Measurements from ENCODE around the gene ZCRB1.

Gene ZCRB1

DNA sequence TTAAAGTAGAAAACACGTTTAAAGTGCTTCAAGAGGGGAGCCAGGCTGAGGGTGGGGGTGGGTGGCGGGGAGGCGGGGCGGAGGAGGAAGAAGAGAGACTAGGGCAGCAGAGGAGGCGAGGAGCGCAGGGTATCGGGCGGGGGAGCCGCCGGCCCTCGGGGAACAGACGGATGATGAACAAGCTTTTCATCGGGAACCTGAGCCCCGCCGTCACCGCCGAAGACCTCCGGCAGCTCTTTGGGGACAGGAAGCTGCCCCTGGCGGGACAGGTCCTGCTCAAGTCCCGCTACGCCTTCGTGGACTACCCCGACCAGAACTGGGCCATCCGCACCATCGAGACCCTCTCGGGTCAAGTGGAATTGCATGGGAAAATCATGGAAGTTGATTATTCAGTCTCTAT, 39.2 kb downstream of the ZCRB1 start:
- Histone ChIP-seq H3K36me3 (ENCODE audit: control insufficient read depth, insufficient read depth, low read length) (no peaks in the 10 kb centered on the region), H3K9ac (ENCODE audit: low read length) (no peak overlapping the region), H3K4me1 (ENCODE audit: control insufficient read depth, insufficient read depth, low read length) (peaks cover under 1% of the 10 kb centered on the region), H3K9me3 (ENCODE audit: control insufficient read depth, low read length) (no peaks in the 10 kb centered on the region), H3K4me3 (ENCODE audit: low read length) (no peak overlapping the region), H3K27me3 (ENCODE audit: control insufficient read depth, insufficient read depth, low read length) (peaks cover 3% of the 10 kb centered on the region)

DNA sequence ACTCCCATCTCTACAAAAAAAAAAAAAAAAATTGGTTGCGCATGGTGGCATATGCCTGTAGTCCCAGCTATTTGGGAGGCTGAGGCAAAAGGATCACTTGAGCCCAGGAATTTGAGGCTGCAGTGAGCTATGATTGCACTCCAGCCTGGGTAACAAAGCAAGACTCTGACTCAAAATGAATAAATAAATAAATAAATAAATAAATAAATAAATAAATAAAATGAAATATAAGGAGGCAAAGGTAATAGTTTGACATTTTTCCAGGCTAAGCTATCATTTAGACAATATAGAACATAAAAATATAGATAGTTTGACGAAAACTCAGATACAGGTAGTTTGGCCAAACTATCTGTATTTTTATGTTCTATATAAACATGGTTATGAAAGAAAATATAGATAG, 40.5 kb downstream of the ZCRB1 start:
- peaks cover 3% of the 10 kb centered on the region for H3K27me3 ChIP-seq (ENCODE audit: control insufficient read depth, insufficient read depth, low read length)
- H3K9ac ChIP-seq (ENCODE audit: low read length): no peak overlapping the region
- H3K36me3 ChIP-seq (ENCODE audit: control insufficient read depth, insufficient read depth, low read length): no peaks in the 10 kb centered on the region
- no peak overlapping the region for H3K4me3 ChIP-seq (ENCODE audit: low read length)
- no peaks in the 10 kb centered on the region for H3K9me3 ChIP-seq (ENCODE audit: control insufficient read depth, low read length)
- H3K4me1 ChIP-seq (ENCODE audit: control insufficient read depth, insufficient read depth, low read length): peaks cover 4% of the 10 kb centered on the region

DNA sequence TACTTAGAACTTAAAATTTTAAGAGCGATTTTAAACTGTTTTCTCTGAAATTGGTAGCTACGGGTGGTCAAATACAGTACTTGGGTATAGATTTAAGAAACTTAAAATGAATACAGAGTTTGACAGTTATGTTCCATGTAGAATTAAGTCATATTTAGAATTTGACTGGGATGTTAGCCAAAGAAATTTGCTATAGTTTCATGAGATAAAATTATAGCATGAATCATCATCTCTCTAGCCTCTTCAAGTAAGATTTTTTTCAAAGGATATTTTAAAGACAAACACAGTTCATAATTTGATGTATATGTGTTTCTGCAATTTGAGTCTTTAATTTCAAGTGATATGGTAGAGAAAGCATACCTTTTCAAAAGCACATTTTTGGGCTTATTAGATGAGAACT, 41.0 kb downstream of the ZCRB1 start:
- H3K9me3 ChIP-seq (ENCODE audit: control insufficient read depth, low read length): no peaks in the 10 kb centered on the region
- H3K4me3 ChIP-seq (ENCODE audit: low read length): no peak overlapping the region
- H3K27me3 ChIP-seq (ENCODE audit: control insufficient read depth, insufficient read depth, low read length): peaks cover 3% of the 10 kb centered on the region
- H3K9ac ChIP-seq (ENCODE audit: low read length): no peak overlapping the region
- H3K36me3 ChIP-seq (ENCODE audit: control insufficient read depth, insufficient read depth, low read length): no peaks in the 10 kb centered on the region
- peaks cover 4% of the 10 kb centered on the region for H3K4me1 ChIP-seq (ENCODE audit: control insufficient read depth, insufficient read depth, low read length)

DNA sequence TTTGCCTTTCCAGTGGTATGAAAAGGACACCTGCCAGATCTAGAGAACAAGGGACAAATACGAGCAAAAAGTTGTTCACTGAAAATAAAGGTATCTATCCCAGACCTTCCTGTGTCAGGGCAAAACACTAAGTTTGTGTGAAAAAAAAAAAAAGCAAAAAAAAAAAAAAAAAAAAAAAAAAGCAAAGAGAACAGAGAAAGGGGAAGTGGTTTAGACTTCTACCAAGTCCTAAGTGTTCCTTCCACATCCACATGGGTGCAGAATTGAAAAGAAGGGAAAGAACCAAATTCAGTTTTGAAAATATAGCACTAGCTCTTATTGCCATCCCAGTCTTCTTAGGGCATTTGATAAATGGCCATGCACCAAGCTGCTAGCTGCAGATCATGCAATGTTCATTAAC, 41.7 kb downstream of the ZCRB1 start:
- Histone ChIP-seq H3K36me3 (ENCODE audit: control insufficient read depth, insufficient read depth, low read length) (no peaks in the 10 kb centered on the region), H3K27me3 (ENCODE audit: control insufficient read depth, insufficient read depth, low read length) (peaks cover 3% of the 10 kb centered on the region), H3K9me3 (ENCODE audit: control insufficient read depth, low read length) (no peaks in the 10 kb centered on the region), H3K9ac (ENCODE audit: low read length) (no peak overlapping the region), H3K4me1 (ENCODE audit: control insufficient read depth, insufficient read depth, low read length) (peaks cover 4% of the 10 kb centered on the region), H3K4me3 (ENCODE audit: low read length) (no peak overlapping the region)

DNA sequence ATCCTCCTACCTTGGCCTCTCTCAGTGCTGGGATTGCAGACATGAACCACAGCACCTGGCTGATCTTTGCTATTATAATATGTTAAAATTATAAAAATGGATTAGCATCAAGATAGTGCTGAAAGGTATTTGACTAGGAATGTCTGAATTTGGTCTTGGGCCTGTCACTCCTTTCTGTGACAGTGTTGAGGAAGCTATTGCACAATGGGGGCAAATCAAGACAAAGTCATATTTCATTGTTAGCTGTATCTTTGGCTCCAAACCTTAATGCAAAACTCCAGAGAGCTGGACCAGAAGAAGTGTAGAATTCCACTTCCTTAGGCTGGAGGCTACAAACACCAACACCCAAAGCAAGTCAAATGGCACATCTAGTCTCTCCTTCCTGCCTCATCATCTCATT, 42.2 kb downstream of the ZCRB1 start:
- H3K4me1 ChIP-seq (ENCODE audit: control insufficient read depth, insufficient read depth, low read length): peaks cover 4% of the 10 kb centered on the region
- no peaks in the 10 kb centered on the region for H3K9me3 ChIP-seq (ENCODE audit: control insufficient read depth, low read length)
- no peak overlapping the region for H3K9ac ChIP-seq (ENCODE audit: low read length)
- H3K4me3 ChIP-seq (ENCODE audit: low read length): no peak overlapping the region
- no peaks in the 10 kb centered on the region for H3K36me3 ChIP-seq (ENCODE audit: control insufficient read depth, insufficient read depth, low read length)
- peaks cover 3% of the 10 kb centered on the region for H3K27me3 ChIP-seq (ENCODE audit: control insufficient read depth, insufficient read depth, low read length)

DNA sequence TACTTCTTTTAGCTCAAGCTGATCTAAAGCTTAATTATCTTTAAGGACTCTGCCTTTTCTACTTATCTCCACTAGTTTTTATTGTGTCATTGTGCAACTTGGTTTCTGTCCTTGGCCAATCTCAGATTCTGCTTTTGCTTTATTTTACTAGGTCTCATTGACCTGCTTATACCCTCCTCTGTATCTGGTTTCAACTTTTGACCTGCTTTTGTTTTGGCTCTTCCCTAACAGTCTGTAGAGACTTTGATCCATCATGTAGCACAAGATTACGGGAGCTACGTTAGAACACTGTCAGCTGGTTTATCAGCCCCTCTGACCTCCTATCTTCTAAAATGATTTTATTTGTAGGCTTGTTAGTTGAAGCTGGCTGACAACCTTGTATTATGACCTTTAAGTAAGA, 43.6 kb downstream of the ZCRB1 start:
- Histone ChIP-seq H3K27me3 (ENCODE audit: control insufficient read depth, insufficient read depth, low read length) (peaks cover 3% of the 10 kb centered on the region), H3K4me3 (ENCODE audit: low read length) (no peak overlapping the region), H3K36me3 (ENCODE audit: control insufficient read depth, insufficient read depth, low read length) (no peaks in the 10 kb centered on the region), H3K4me1 (ENCODE audit: control insufficient read depth, insufficient read depth, low read length) (peaks cover 4% of the 10 kb centered on the region), H3K9me3 (ENCODE audit: control insufficient read depth, low read length) (no peaks in the 10 kb centered on the region), H3K9ac (ENCODE audit: low read length) (no peak overlapping the region)

DNA sequence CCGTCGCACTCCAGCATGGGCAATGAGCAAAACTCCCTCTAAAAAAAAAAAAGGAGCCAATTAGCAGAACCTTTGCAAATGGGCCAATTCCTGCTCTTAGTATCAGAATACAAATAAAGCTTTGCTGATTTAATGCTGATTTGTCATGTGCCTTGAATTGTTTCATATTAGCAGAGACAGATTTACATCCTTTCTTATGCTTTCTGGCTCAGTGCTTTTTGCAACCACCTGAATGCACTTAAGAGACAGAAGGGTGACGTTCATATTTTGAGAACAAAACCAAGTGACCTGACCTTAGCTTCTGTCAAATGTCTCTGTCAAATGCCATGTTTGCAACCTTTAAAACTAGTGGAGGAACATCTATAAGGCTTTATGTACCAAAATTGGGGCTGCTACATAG, 44.0 kb downstream of the ZCRB1 start:
- H3K36me3 ChIP-seq (ENCODE audit: control insufficient read depth, insufficient read depth, low read length): no peaks in the 10 kb centered on the region
- H3K27me3 ChIP-seq (ENCODE audit: control insufficient read depth, insufficient read depth, low read length): peaks cover 3% of the 10 kb centered on the region
- no peaks in the 10 kb centered on the region for H3K9me3 ChIP-seq (ENCODE audit: control insufficient read depth, low read length)
- H3K9ac ChIP-seq (ENCODE audit: low read length): no peak overlapping the region
- no peak overlapping the region for H3K4me3 ChIP-seq (ENCODE audit: low read length)
- H3K4me1 ChIP-seq (ENCODE audit: control insufficient read depth, insufficient read depth, low read length): peaks cover 4% of the 10 kb centered on the region

DNA sequence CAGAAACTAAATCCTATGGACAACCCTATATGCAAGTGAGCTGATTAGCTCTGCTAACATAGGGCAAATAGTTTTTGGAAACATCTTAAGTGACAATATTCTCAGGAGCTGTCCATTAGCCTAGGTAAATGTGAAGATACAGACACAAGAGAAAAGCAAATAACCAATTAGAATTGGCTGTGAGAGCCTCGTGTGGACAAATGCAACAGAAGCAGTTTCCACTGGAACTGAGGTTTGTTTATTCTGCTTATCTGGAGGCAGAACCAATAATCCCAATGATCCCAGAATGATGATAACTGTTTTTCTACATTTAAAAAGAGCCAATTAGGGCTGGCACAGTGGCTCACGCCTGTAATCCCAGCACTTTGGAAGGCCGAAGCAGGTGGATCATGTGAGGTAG, 44.6 kb downstream of the ZCRB1 start:
- H3K27me3 ChIP-seq (ENCODE audit: control insufficient read depth, insufficient read depth, low read length): peaks cover 3% of the 10 kb centered on the region
- peaks cover 4% of the 10 kb centered on the region for H3K4me1 ChIP-seq (ENCODE audit: control insufficient read depth, insufficient read depth, low read length)
- no peak overlapping the region for H3K9ac ChIP-seq (ENCODE audit: low read length)
- H3K9me3 ChIP-seq (ENCODE audit: control insufficient read depth, low read length): no peaks in the 10 kb centered on the region
- H3K4me3 ChIP-seq (ENCODE audit: low read length): no peak overlapping the region
- no peaks in the 10 kb centered on the region for H3K36me3 ChIP-seq (ENCODE audit: control insufficient read depth, insufficient read depth, low read length)

DNA sequence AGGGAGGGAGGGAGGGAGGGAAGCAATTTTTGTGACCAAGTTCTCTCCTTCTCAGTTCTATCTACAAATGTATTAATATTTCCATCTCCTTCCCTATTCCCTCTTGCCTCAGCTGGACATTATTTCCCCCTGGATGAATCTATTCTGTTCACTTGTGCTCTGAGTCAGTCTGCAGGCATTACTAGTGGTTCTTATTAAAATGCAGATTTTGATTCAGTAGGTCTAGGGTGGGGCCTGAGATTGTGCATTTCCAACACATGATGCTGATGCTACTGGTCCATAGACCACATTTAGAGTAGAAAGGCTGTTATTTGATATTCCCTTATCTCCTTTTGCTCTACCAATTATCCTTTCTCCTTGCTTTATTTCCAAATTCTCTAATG, 47.8 kb downstream of the ZCRB1 start:
- Histone ChIP-seq H3K4me3 (ENCODE audit: low read length) (no peak overlapping the region), H3K27me3 (ENCODE audit: control insufficient read depth, insufficient read depth, low read length) (peaks cover 1% of the 10 kb centered on the region), H3K9ac (ENCODE audit: low read length) (no peak overlapping the region), H3K36me3 (ENCODE audit: control insufficient read depth, insufficient read depth, low read length) (no peaks in the 10 kb centered on the region), H3K9me3 (ENCODE audit: control insufficient read depth, low read length) (no peaks in the 10 kb centered on the region), H3K4me1 (ENCODE audit: control insufficient read depth, insufficient read depth, low read length) (peaks cover 4% of the 10 kb centered on the region)

DNA sequence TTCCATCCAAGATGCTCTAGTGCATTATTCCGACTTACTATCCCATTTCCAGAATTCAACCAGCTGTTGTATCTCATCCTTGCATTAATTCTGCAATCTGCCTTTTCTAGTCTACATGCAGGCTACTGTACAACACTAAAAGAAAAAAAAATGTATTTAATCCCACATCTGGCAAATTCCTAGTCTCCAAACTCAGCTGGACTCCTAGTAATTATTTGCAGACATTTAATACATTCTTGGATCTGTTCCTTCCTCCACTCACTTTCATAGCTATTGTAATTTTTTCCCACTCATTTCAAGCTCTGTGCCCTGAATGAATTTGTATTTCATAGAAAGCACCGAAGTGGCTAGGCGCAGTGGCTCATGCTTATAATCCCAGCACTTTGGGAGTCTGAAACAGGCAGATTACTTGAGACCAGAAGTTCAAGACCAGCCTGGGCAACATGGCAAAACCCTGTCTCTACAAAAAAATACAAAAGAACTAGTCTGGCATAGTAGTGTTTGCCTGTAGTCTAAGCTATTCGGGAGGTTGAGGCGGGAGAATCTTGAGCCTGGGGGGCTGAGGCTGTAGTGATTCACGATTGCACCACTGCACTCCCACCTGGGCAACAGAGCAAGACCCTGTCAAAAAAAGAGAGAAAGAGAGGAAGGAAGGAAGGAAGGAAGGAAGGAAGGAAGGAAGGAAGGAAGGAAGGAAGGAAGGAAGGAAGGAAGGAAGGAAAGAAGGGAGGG, 48.3 kb downstream of the ZCRB1 start:
- Histone ChIP-seq H3K36me3 (ENCODE audit: control insufficient read depth, insufficient read depth, low read length) (no peaks in the 10 kb centered on the region), H3K4me3 (ENCODE audit: low read length) (no peak overlapping the region), H3K9me3 (ENCODE audit: control insufficient read depth, low read length) (no peaks in the 10 kb centered on the region), H3K9ac (ENCODE audit: low read length) (no peak overlapping the region), H3K27me3 (ENCODE audit: control insufficient read depth, insufficient read depth, low read length) (no peaks in the 10 kb centered on the region), H3K4me1 (ENCODE audit: control insufficient read depth, insufficient read depth, low read length) (peaks cover 4% of the 10 kb centered on the region)

DNA sequence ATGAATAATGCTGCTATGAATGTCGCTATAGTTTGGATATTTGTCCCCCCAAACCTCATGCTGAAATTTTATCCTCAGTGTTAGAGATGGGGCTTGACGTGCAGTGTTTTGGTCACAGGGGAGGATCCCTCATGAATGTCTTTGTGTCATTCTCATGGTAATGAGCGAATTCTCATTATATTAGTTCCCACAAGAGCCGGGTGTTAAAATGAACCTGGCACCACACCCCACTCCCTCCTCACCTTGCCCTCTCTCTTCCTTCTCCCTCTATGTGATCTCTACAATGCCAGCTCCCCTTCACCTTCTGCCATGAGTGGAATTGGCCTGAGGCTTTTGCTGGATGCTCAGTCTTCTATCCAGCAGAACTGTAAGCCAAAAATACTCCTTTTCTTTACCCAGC, 50.4 kb downstream of the ZCRB1 start:
- Histone ChIP-seq H3K9me3 (ENCODE audit: control insufficient read depth, low read length) (no peaks in the 10 kb centered on the region), H3K4me3 (ENCODE audit: low read length) (no peak overlapping the region), H3K27me3 (ENCODE audit: control insufficient read depth, insufficient read depth, low read length) (no peaks in the 10 kb centered on the region), H3K36me3 (ENCODE audit: control insufficient read depth, insufficient read depth, low read length) (no peaks in the 10 kb centered on the region), H3K9ac (ENCODE audit: low read length) (no peak overlapping the region), H3K4me1 (ENCODE audit: control insufficient read depth, insufficient read depth, low read length) (no peaks in the 10 kb centered on the region)

DNA sequence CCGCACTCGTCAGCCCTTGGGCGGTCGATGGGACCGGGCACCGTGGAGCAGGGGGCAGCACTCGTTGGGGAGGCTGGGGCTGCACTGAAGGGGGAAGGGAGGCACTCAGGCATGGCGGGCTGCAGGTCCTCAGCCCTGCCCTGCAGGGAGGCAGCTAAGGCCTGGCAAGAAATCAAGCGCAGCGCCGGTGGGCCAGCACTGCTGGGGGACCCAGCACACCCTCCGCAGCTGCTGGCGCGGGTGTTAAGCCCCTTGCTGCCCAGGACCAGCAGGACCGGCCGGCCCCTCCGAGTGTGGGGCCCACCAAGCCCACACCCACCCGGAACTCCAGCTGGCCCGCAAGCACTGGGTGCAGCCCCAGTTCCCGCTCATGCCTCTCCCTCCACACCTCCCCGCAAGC, 52.2 kb downstream of the ZCRB1 start:
- H3K36me3 ChIP-seq (ENCODE audit: control insufficient read depth, insufficient read depth, low read length): no peaks in the 10 kb centered on the region
- no peak overlapping the region for H3K4me3 ChIP-seq (ENCODE audit: low read length)
- no peak overlapping the region for H3K9ac ChIP-seq (ENCODE audit: low read length)
- H3K4me1 ChIP-seq (ENCODE audit: control insufficient read depth, insufficient read depth, low read length): no peaks in the 10 kb centered on the region
- no peaks in the 10 kb centered on the region for H3K9me3 ChIP-seq (ENCODE audit: control insufficient read depth, low read length)
- no peaks in the 10 kb centered on the region for H3K27me3 ChIP-seq (ENCODE audit: control insufficient read depth, insufficient read depth, low read length)

DNA sequence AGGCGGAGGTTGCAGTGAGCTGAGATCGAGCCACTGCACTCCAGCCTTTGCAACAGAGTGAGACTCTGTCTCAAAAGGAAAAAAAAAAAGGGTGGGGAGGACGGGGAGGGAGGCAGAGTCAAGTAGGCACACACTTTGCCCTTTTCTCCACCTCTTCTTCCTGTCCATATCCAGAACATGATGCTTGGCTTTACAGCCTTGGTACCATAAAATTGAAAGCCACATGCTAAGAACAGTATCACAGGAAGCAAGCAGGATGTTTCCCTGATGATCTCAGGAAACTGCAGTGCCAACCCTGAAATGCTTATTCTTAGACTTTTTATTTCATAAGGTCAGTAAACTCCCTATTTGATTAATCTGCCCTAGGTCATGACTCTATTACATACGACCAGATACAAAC, 55.3 kb downstream of the ZCRB1 start:
- H3K4me3 ChIP-seq (ENCODE audit: low read length): no peak overlapping the region
- H3K27me3 ChIP-seq (ENCODE audit: control insufficient read depth, insufficient read depth, low read length): no peaks in the 10 kb centered on the region
- H3K9ac ChIP-seq (ENCODE audit: low read length): no peak overlapping the region
- no peaks in the 10 kb centered on the region for H3K36me3 ChIP-seq (ENCODE audit: control insufficient read depth, insufficient read depth, low read length)
- no peaks in the 10 kb centered on the region for H3K4me1 ChIP-seq (ENCODE audit: control insufficient read depth, insufficient read depth, low read length)
- H3K9me3 ChIP-seq (ENCODE audit: control insufficient read depth, low read length): no peaks in the 10 kb centered on the region
